Stimulated activated effector memory CD8-positive, alpha-beta T cell treated with anti-CD3 and anti-CD28 coated beads, Interleukin-12 subunit alpha, Interleukin-12 subunit beta, amount 100 ng/mL, for 72 hours (primary cell): ENCODE results near the gene ZC3H7B.

Experiments used
- ATAC-seq: fragments of 150-1000 bp; cut with Tn5 transposase; 2 replicates; pipeline ENCODE4 v1.10.0; 2021
- DNase-seq, 2 donors: peaks; one replicate each; pipeline ENCODE4 v3.0.0; 2021 to 2022; ENCODE audit warnings: low spot score in 2 of 2
- H3K27ac Mint-ChIP-seq: one replicate; pipeline ENCODE4 v1.8.0; 2022; ENCODE audit warnings: mild to moderate bottlenecking, mixed read lengths
- H3K36me3 Mint-ChIP-seq: one replicate; pipeline ENCODE4 v1.8.0; 2022; ENCODE audit warnings: mild to moderate bottlenecking, mixed read lengths
- H3K4me1 Mint-ChIP-seq: one replicate; pipeline ENCODE4 v1.8.0; 2022; ENCODE audit warnings: mixed read lengths
- H3K4me3 Mint-ChIP-seq: one replicate; pipeline ENCODE4 v1.8.0; 2022; ENCODE audit warnings: mild to moderate bottlenecking, mixed read lengths
- H3K9me3 Mint-ChIP-seq: one replicate; pipeline ENCODE4 v1.8.0; 2022; ENCODE audit warnings: mixed read lengths

Gene ZC3H7B

GRCh38 chr22:41367039-41367679 lies 65.8 kb downstream of the ZC3H7B start:
- no peak for DNase-seq
- no peaks in the 10 kb centered on the region for H3K36me3 Mint-ChIP-seq
- ATAC-seq = peak; percentile 53
- H3K4me3 Mint-ChIP-seq = no peak overlapping the region
- H3K9me3 Mint-ChIP-seq = no peaks in the 10 kb centered on the region
- H3K27ac Mint-ChIP-seq = no peak overlapping the region
- H3K4me1 Mint-ChIP-seq = no peaks in the 10 kb centered on the region

DNA sequence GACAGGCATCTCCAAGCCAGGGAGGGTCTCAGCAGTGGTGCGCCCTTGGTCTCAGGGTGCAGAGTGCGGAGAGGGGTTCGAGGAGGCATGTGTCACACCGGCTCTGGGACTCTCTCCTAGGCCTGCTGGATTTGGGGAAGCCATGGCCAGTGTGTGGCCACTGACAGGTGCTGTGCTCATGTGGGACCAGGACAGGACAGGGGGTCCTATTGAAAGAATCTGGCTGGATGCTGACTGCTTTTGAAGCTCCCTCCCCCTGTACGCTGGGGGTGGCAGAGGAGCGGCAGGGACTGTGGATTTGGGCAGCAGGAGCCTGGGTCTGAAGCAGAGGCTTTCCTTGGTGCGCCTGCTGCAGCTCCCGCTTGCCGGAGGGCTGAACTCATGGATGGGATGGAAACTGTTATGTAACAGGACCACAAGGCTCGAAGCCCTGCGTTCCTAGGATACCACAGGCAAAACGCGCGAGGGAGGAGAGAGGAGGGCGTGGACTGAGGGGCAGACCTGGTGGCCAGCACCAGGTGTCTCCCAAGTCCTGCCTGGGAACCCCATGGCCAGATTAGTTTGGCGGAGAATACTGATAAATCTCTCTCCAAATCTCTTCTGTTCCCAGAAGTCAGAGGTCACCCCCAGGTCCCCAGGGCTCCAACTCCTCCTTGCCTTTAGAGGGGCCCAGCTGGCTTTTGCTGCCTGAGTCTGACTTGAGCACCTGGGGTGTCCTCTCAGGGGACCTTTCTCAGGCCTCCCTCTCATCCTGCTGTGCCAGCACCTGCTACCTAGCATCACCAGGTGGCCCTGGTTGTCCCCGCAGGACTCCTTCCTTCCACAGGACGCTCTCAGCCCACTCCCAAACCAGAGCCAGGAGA lies 66.6 kb downstream of the ZC3H7B start:
- Mint-ChIP-seq H3K4me1 (no peaks in the 10 kb centered on the region), H3K9me3 (no peaks in the 10 kb centered on the region), H3K36me3 (no peaks in the 10 kb centered on the region), H3K27ac (no peak overlapping the region), H3K4me3 (no peak overlapping the region)
- peak; percentile 22 for ATAC-seq
- no peak for DNase-seq

GRCh38 chr22:41368543-41369423 lies 67.5 kb downstream of the ZC3H7B start:
- no peak overlapping the region for H3K27ac Mint-ChIP-seq
- no peak for DNase-seq
- no peak for ATAC-seq

DNA sequence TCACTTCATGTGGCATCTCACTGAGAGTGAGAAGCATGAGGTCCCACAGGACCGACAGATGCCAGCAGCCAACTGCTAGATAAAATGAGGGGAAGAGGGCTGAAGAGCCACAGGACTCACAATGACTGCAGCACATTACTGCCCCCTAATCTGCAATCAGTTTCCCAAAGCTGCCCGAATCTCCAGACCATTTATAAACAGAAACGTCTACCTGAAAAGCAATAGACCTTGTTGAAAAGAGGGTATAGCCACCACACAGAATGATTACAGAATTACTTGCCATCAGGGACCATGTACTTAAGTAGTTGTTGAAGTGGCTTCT lies 68.1 kb downstream of the ZC3H7B start:
- no peak overlapping the region for H3K4me3 Mint-ChIP-seq
- DNase-seq = no peak
- ATAC-seq = no peak
- no peak overlapping the region for H3K27ac Mint-ChIP-seq
- no peaks in the 10 kb centered on the region for H3K36me3 Mint-ChIP-seq
- no peaks in the 10 kb centered on the region for H3K9me3 Mint-ChIP-seq
- H3K4me1 Mint-ChIP-seq = no peaks in the 10 kb centered on the region

More at GRCh38 chr22:41368543-41369423, 67.5 kb downstream of the ZC3H7B start:
- H3K9me3 Mint-ChIP-seq = no peaks in the 10 kb centered on the region
- H3K36me3 Mint-ChIP-seq = no peaks in the 10 kb centered on the region
- no peak overlapping the region for H3K4me3 Mint-ChIP-seq
- no peaks in the 10 kb centered on the region for H3K4me1 Mint-ChIP-seq

DNA sequence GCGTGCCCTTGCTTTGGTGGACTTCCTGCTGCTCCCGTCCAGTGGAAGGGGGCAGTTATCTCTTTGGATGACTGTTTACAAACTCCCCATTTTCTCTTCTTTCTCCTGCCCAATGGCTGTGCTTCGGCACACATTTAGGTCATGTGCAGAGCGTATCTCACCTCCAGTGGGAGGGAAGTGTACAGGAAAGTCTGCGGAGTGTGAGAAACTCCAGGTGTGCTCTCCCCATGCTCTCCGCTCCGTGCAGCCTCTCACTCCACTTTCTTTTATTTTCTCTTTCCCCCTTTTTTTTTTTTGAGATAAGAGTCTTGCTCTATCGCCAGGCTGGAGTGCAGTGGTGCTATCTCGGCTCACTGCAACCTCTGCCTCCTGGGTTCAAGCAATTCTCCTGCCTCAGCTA lies 68.5 kb downstream of the ZC3H7B start:
- DNase-seq (no peak), ATAC-seq (no peak)
- H3K9me3 Mint-ChIP-seq = no peaks in the 10 kb centered on the region
- H3K4me1 Mint-ChIP-seq = no peaks in the 10 kb centered on the region
- no peak overlapping the region for H3K27ac Mint-ChIP-seq
- H3K4me3 Mint-ChIP-seq = no peak overlapping the region
- H3K36me3 Mint-ChIP-seq = no peaks in the 10 kb centered on the region

GRCh38 chr22:41377846-41378245 lies 76.5 kb downstream of the ZC3H7B start:
- Mint-ChIP-seq H3K27ac (no peak overlapping the region), H3K4me1 (peaks cover 6% of the 10 kb centered on the region), H3K9me3 (no peaks in the 10 kb centered on the region), H3K36me3 (peaks cover 7% of the 10 kb centered on the region), H3K4me3 (no peak overlapping the region)
- no peak for DNase-seq
- no peak for ATAC-seq

- ATAC-seq (peak; percentile 36), DNase-seq (no peak)
- H3K36me3 Mint-ChIP-seq = peaks cover 7% of the 10 kb centered on the region
- peaks cover 20% of the 10 kb centered on the region for H3K4me1 Mint-ChIP-seq
- no peaks in the 10 kb centered on the region for H3K9me3 Mint-ChIP-seq
- H3K27ac Mint-ChIP-seq = peak overlapping the region; percentile 98
- H3K4me3 Mint-ChIP-seq = peak overlapping the region; percentile 82
These were observed 79.6 kb downstream of the ZC3H7B start for GRCh38 chr22:41380993-41381328.

DNA sequence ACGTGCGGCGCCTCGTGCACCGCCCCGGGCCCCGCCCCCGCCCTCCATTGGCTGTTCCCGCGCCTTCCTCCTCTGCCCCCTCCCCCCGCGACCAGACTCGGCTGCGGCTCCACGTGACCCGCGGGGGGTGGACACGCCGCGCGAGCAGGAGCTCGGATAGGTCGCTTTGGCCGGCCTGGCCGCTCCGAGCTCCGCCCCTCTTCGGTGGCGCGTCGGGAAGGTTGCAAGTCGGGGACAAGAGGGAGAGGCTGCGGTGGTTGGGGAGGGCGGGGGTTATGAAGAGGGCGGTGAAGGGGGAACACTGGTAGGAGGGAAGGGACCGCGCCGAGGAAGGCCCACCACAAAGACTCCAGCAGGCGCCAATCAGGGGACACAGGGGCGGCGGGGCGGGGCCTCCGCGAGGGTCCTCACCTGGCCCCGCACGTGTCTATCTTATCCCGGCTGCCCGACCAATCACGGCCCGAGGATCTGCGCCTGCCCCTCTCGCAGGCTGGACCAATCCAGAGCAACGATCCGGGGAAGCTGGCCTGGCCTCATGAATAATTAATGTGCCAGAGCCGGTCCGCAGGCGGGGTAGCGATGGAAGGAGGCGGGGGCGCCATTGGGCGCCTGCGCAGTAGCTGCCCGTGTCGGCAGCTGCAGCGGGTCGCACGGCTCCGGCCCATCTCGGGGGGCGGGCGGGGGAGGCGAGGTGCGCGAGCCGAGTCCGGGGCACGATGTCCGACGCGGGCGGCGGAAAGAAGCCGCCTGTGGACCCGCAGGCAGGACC lies 80.2 kb downstream of the ZC3H7B start, which contains the start of gene TEF:
TSS of gene TEF (plus strand) at position 614 of the 769 bp plus-strand sequence. CDS start at position 717, 103 bp downstream.
- H3K27ac Mint-ChIP-seq = peak within 1 kb of the TSS; percentile 98
- H3K36me3 Mint-ChIP-seq = peaks cover 7% of the 10 kb centered on the region
- ATAC-seq (peak; percentile 94), DNase-seq (peak; percentile 93 to 96)
- H3K4me3 Mint-ChIP-seq = peak within 1 kb of the TSS; percentile 82
- H3K4me1 Mint-ChIP-seq = peaks cover 20% of the 10 kb centered on the region
- no peaks in the 10 kb centered on the region for H3K9me3 Mint-ChIP-seq

DNA sequence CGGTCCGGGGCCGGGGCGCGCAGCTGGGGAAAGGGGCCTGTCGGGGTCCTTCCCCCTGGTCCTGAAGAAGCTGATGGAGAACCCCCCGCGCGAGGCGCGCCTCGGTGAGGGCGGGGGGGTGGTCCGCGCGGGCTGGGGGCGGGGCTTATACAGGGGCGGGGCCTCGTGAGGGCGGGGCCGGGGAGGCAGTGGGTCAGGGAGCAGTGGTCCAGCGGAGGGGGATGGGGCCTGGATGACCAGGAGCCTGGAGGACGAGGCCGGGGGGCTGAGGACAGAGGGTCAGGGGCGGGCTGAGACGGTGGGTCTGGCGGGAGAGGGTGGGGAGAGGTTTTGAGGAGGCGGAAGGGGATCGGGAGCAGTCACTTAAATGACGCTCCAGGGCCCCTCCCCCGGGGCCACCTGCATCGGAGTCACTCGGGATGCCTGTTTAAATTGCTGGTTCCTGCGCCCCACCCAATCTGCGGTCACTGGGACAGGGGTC lies 80.8 kb downstream of the ZC3H7B start:
- H3K36me3 Mint-ChIP-seq = peaks cover 7% of the 10 kb centered on the region
- DNase-seq (peak; percentile 68 to 83), ATAC-seq (peak; percentile 47)
- peak overlapping the region; percentile 98 for H3K27ac Mint-ChIP-seq
- no peaks in the 10 kb centered on the region for H3K9me3 Mint-ChIP-seq
- H3K4me1 Mint-ChIP-seq = peaks cover 20% of the 10 kb centered on the region
- peak overlapping the region; percentile 82 for H3K4me3 Mint-ChIP-seq

GRCh38 chr22:41382610-41383009 lies 81.3 kb downstream of the ZC3H7B start:
- no peak for DNase-seq
- Mint-ChIP-seq H3K4me1 (peaks cover 20% of the 10 kb centered on the region), H3K9me3 (no peaks in the 10 kb centered on the region), H3K27ac (peak overlapping the region; percentile 98), H3K4me3 (peak overlapping the region; percentile 82), H3K36me3 (peaks cover 8% of the 10 kb centered on the region)
- no peak for ATAC-seq

GRCh38 chr22:41383085-41383484 lies 81.8 kb downstream of the ZC3H7B start:
- no peak for ATAC-seq
- Mint-ChIP-seq H3K36me3 (peaks cover 13% of the 10 kb centered on the region), H3K4me1 (peaks cover 20% of the 10 kb centered on the region), H3K27ac (no peak overlapping the region), H3K9me3 (no peaks in the 10 kb centered on the region), H3K4me3 (peak overlapping the region; percentile 82)
- DNase-seq = no peak

- peaks cover 20% of the 10 kb centered on the region for H3K4me1 Mint-ChIP-seq
- no peak for ATAC-seq
- H3K27ac Mint-ChIP-seq = no peak overlapping the region
- no peak overlapping the region for H3K4me3 Mint-ChIP-seq
- DNase-seq = no peak
- H3K36me3 Mint-ChIP-seq = peaks cover 20% of the 10 kb centered on the region
- no peaks in the 10 kb centered on the region for H3K9me3 Mint-ChIP-seq
These were observed 82.8 kb downstream of the ZC3H7B start for GRCh38 chr22:41384128-41384527.

DNA sequence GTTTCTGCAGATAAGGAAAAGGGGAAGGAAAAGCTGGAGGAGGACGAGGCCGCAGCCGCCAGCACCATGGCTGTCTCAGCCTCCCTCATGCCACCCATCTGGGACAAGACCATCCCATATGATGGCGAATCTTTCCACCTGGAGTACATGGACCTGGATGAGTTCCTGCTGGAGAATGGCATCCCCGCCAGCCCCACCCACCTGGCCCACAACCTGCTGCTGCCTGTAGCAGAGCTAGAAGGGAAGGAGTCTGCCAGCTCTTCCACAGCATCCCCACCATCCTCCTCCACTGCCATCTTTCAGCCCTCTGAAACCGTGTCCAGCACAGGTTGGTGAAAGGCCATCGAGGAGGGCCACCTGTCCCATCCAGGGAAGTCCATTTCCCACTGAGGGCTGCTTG lies 86.0 kb downstream of the ZC3H7B start:
- no peak for ATAC-seq
- Mint-ChIP-seq H3K4me1 (peaks cover 19% of the 10 kb centered on the region), H3K9me3 (no peaks in the 10 kb centered on the region), H3K4me3 (no peak overlapping the region), H3K36me3 (peaks cover 26% of the 10 kb centered on the region), H3K27ac (no peak overlapping the region)
- DNase-seq = no peak

GRCh38 chr22:41394012-41394356 lies 92.7 kb downstream of the ZC3H7B start:
- no peak overlapping the region for H3K4me3 Mint-ChIP-seq
- H3K36me3 Mint-ChIP-seq = peaks cover 25% of the 10 kb centered on the region
- no peaks in the 10 kb centered on the region for H3K9me3 Mint-ChIP-seq
- ATAC-seq (no peak), DNase-seq (no peak)
- no peak overlapping the region for H3K27ac Mint-ChIP-seq
- no peaks in the 10 kb centered on the region for H3K4me1 Mint-ChIP-seq
